Bone marrow (tissue), 2 donors: ENCODE data around the gene MTIF3.

Experiments used
- DNase-seq, 2 donors: peaks; one replicate each; lab custom pipeline; 2025; lab: John Stamatoyannopoulos, UW

Gene MTIF3

DNA sequence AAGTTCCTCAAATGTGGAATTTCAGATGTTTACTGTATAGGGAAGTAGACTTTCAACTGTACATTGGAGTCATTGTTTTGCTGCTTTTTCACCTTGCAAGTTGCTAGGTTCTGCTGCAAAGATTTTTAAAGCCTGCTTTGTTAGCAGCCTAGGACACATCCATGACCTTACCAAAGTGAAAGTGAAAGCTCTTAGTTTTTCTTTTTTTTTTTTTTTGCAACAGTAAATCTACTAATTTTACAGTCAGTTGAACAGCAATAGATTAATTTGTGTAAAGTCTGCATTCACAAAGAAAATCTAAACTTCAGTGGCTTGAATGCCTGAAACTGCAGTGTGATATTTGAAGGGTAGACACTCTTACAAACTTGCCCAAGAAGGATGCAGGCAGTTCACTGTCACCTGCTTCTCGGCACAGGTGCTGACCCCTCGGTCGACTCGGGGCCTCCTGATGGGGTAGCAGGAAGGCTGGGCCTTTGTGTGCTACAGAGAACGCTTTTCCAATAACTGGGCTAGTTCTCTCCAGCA is 5.0 kb upstream of the MTIF3 start:
- DNase-seq = peak in 1 of 2 donors; percentile 31

DNA sequence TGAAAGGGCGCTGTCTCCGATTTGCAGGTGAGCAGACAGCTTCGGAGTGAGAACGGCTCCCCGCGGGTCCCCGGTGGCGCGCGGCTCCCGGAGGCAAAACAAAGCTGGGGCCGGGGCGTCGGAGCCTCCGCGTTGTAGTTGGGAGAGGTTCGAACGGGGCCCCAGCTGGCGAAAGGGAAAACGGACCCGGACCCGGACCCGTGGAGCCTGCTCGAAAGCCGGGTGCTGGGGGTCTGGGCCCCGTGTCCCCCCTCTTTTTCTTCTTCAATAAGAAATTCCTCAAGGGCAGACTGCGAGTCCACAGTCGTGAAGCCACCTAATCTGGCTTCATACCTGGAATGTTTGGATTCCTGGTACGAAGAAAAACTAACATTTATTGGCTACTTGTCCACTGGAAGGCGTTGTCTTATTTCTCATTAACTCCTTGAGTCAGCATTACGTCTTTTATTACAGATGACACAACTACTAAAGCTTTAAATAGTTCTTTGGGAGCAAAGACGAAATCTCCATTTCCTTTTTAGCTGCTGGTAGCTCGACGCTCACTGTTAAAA is 632 bp upstream of the MTIF3 start:
- peak; percentile 4 to 21 for DNase-seq

DNA sequence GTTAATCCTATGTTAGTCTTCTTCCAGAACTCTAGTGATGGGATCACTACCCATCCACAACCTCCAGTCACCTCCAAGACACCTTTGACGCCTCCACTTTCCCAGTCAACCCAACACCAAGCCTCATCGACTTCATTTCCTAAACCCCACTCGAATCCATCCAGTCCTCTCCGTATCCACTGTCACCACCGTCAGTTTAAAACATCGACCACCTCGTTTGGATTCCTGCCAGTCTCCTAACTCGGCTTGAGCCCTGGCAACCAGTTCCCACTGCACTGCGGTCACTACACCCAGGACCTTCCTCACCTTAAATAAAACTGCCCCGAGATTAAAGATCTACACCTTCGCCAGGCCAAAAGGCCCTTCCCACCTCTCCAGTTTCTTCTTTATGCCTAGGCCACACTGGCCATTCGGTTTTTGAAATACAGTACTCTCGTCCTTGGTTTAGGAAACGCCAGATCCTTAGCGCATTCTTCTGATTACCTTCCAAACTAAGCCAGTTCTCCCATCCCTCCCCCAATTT is 1.2 kb downstream of the MTIF3 start:
- DNase-seq = no peak

DNA sequence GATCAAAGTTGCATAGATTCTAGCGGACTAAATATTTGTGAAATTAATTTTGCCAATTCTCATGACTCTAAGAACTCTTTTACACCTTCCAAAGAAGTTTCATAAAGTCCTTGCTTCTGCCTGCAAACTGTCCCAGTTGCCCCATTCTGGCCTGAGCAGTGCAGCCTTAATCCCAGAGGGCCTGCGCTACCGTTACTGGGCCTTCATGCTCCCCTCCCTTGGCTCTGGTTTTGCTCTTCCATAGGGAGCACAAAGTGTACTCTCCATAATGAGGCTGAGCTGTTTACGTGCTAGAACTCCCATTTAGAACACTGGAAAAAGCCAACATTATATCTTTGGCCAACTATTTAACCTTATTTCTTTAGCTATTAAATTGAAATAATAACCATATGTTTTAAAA is 2.1 kb downstream of the MTIF3 start:
- DNase-seq = no peak

DNA sequence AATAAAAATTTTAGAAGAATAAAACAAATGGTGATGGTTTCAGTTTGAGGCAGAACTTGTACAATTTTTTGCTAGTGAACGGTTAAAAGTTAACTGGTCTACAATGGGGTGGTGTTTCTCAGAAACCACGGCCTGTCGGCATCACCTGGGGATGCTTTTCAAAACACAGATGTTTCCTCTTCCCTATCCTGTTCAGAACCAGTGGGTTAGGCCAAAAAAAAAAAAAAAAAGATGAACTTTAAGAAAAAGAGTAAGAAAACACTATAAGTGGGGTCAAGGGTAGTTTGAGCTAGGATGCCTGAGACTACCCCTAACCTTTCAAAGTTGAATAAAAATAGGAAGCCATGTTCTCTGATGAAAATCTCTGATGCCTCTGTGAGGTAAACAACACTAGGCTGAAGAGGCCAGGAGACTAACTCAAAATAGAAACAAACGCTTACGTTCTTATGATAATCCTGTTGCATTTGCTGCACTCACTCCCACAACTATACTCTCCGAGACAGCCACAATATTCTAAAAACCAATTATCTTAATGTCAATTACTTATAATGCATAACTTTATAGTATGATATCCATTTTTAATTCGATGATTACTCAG is 3.3 kb downstream of the MTIF3 start:
- peak in 1 of 2 donors; percentile 88 for DNase-seq

DNA sequence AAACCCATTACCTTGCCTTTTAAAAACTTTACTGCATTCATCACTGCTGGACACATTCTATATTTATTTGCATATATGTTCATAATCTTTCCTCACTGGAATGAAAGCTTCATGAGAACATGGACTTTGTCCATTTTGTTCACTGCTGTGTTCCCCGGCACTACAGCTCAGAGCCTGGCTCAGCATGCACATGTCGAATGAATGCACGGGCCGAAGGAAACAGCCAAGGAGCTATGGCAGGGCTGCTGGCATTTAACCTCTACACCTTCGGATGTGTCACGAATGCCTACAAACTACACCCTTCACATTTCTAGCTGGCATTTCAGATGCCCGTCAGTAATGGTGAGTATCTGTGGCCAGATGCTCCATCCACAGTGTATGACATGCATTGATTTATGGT is 7.6 kb downstream of the MTIF3 start:
- no peak for DNase-seq

DNA sequence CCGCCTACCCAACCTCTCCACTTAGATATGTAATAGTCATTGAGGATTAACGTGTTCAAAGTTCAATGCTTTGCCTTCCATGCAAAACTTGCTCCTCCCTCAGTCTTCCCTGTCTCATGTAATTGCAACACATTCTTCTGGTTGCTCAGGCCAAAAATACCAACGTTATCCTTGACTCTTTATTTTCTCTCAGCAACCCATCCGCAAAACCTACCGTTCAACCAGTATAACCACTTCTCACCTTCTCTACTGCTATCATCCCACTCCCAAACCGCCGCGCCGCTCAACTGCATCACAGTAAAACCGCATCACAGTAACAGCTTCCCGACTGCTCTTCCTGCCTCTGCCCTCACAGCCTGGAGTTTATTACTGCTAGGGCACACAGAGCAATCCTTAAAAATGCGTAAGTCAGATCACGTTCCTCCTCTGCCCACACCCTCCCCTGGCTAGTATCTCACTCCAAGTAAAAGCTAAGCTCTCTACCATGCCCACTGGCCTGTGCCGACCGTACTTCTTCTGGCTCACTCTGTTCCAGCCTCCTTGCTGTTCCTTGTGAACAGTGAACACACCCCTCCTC is 8.2 kb downstream of the MTIF3 start:
- no peak for DNase-seq

DNA sequence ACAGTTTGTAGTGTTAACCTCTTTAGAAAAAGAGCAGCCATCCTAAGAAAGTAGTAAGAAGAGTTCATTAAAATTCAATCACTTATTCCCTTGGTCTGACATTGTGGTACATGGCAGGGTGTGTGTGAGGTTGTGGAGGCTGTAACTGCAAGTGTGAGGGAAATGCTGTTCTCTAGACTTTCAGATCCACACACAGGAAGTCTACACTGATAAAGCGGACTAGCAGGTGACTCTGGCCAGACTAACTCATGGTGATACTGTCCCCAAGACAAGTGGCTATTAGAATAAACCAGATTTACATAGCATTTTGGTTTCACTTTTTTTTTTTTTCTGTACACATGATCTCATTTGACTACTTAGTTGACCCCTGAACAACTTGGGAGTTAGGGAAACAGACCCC is 10.0 kb downstream of the MTIF3 start:
- no peak for DNase-seq

DNA sequence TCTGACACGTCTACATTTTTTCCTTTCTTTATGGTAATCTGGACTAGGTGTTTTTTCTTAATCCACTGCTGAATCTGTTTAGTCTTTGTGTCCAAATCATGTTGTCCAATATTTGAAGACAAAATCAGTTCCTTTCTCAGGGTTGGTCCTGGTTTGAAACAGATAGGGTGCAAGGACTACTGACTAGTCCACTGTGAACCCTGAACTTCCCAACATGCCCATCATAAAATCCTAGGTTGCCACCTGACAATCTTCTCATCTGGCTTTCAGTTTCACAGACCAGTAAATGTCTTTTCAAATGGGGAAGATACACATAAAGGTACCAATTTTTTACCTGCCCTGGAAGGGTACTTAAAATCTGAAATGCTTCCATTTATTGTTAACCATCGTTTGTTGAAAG is 13.2 kb downstream of the MTIF3 start:
- no peak for DNase-seq

DNA sequence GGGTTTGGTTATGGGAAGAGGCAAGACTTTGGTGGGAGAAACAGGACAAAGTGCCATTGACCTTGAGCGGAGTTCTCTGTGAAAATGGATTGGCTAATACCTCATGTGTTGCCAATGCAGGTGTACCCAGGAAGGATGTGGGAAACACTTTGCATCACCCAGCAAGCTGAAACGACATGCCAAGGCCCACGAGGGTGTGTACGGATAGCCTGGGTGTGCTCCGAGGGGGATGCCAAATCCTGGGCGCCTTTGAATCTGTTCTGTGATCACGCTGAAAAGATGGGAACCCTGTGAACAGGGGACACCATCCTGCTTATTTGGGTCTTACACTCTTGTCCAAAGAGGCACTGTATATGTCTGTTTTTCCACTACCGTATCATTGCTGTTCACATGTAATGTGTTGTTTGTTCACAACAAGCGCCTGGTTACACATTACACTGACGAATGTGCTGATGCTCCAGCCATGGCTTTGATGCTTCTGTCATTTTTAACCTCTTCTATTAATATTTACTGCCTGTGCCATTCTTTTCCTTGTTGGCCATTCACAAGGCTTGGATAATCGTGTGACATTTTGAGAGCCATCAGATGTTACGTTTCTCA is 17.7 kb downstream of the MTIF3 start:
- DNase-seq = no peak

DNA sequence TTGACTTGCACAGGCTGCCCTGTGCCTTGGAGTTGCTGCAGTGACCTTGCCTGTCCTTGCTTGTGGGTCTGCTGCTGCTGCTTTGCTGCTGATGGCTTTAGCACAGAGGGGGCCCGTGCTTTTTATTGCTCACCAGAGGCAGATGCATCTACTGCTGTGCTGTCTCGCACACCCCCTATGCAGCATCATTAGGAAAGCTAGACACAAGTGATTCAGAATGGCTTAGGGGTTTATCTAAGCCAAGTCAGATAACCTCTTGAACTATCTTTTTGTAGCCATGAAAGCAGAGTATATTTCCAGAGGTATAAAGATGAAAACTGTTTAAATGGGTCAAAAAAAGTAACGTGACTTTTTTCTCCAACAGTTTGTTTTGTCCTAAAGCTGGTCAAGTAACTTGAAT is 18.2 kb downstream of the MTIF3 start:
- DNase-seq = no peak

DNA sequence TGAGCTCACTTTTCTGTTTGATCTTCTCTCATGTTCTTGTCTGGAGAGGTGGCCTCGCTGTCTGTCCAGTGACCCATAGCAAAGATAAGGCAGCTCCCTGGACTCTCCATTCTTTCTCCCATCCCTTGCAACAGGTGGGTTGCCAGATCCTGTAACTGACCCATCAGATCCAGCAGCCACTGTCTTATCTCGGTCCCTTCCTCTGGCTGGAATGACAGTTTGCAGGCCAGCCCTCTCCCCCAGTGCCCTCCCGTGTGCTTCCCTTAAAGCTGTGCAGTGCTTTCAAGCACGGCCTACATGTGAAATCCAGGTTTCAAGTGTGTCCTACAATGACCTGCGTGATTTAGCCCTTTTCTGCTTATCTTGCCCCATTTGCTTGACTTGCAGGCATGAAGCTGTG is 22.2 kb downstream of the MTIF3 start:
- DNase-seq = no peak

DNA sequence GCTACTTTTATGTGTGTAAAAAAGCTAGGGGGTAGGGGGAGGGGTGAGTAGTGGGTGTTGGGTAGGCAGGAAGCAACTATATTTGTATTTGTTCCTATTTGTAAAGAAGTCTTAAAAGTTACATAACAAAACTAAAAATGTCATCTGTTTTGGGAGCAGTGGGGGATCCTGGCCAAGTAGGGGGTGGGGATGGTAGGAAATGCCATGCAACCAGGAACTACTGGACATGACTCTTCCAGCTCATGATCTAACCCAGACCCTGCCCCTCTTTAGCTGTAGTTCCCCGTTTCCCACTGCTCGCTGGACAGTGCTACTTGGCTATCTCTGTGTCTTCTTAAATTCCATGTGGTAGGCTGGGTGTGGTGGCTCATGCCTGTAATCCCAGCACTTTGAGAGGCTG is 22.7 kb downstream of the MTIF3 start:
- DNase-seq = no peak

DNA sequence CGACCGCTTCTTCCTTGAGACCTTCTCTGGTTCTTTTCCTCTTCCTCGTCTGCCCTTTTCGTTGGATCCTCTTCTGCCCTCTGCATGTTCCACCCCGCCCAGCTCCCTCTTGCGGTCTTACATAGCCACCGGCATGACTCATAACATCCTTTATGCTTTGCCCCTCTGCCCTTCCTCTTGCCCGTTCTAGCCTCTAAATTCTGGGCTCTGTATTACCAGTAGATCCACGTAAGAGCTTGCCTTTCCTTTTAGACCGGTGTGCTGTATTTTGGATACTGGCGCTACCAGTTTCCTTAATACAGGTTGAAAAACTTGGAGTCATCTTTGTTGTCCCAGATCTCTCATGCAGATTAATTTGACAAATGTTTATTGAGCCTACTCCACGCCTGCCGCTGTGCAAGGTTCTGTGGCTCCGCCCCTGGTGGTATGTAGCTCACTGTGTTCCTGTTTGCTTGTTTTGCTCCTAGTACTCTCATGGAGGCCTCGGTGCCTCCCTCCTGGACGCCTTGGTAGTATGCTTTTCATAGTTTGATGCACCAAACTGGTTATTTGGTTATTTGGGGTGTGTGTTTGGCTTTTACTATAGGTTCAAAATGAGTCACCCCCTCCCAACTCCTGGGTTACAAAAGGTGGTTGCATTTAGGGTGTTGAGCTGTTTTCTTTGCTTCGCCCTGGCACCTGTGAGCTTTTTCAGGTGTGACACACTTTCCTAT is 24.3 kb downstream of the MTIF3 start:
- peak; percentile 59 to 91 for DNase-seq

DNA sequence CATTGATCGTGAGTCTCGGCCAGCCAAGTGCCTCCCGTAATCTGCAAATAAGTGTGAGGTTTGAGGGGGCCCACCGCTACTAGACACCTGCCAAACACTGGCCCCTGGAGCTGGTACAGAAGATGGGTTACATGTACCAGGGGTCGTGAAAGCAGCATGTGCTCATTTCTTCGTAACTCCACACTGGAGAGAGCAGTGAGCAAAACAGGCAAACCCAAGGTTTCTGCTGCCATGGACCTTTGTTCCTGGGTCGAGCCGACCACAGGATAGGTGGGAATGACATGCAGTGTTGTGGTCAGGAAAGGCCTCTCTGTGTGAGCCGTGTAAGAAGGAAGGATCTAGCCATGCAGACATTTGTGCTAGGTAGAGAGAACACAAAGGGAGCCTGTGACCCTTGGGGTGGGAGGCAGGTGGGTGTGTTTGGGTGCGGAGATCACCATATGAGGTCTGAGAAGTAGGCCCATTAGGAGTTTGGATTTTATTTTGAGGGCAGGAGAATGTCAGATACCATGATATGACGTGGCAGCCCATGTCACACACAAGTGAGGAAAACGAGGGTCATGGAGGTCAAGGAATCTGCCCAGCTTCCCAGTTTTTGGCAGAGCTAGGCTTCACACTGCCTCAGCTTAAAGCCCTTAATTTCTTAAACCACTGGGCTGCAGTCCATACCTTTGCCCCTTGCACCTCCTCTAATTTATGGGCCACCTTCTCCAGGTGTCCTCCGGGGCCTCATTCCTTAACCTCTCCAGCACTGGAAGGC is 25.0 kb downstream of the MTIF3 start:
- DNase-seq = no peak

DNA sequence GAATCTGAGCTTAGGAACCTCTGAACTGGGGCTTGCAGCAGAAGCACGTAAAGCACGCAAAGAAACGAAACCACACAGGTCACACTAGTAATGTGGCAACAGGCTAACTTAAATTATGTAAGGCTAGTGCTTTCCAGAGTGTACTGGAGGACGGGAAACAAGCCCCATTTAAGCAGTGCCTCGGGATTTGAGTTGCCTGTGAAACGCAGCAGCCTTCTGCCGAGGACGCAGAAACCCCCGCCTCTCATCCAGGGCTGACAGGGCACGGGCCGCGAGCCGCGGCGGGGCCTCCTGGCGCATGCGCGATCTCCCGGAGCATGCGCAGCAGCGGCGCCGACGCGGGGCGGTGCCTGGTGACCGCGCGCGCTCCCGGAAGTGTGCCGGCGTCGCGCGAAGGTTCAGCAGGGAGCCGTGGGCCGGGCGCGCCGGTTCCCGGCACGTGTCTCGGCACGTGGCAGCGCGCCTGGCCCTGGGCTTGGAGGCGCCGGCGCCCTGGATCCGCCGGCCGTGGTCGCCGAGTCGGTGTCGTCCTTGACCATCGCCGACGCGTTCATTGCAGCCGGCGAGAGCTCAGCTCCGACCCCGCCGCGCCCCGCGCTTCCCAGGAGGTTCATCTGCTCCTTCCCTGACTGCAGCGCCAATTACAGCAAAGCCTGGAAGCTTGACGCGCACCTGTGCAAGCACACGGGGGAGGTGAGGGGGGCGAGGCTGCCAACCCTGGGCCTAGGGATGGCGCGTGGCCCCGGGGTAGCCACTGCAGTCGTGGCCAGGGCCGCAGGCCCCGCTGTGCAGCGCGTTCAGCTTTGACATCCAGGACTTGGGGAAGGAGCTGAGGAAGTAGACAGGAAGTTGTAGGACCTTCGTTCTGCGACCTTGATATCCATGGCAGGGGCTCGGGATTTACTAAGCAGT is 25.9 kb downstream of the MTIF3 start, which contains the start of gene GTF3A:
GTF3A (plus strand) TSS at position 374 of the 912 bp plus-strand sequence.
- peak; percentile 51 to 70 for DNase-seq

DNA sequence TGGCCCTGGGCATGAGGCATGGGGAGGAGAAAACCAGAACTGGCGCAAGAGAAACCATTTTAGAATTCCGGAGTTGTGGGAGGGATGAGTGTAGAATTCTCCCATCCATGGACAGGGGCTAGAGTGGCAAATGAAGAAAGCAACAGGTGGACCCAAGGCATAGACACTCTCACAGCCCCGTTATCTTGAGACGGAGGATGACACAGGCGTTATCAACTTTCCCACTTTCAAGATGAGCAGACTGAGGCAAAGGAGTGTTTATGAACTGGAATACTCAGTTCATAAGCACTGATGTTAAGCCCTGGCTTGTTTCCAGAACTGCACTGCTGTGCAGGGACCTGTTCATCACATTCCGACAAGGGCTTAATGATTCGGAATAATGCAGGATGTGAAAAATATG is 27.0 kb downstream of the MTIF3 start:
- DNase-seq = no peak

DNA sequence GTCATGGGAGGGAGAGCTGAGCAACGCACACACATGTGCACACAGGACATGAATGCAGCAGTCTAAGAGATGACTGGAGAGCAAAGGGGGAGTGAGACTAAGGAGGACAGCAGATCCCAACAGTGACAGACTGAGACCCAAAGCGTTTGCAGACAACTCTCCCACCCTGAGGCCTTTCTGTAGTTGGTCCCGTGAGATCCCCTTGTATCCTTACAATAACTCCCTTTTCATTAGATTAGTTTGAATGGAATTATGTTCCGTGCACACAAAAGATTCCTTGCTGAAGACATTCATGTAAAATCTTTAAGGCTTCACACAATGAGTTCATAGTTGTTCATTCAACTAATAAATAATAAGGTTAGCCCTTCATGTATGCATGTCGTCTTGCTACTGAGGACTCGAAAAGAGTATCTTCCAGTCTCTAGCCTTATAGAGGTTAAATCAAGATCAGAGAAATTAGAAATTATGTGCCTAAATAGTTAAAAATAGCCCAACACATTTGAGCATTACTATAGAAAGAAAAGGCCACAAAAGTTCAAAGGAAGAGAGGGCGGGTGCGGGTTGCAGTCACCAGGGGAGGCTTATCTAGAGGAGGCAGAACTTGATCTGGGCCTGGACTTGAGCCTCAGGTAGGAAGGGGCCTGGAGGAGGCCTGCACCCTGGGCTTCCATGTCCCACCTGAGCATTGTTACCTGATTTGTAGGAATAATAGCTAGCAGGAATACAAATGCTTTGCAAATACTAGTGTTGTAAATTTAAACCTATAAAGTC is 29.1 kb downstream of the MTIF3 start:
- no peak for DNase-seq

DNA sequence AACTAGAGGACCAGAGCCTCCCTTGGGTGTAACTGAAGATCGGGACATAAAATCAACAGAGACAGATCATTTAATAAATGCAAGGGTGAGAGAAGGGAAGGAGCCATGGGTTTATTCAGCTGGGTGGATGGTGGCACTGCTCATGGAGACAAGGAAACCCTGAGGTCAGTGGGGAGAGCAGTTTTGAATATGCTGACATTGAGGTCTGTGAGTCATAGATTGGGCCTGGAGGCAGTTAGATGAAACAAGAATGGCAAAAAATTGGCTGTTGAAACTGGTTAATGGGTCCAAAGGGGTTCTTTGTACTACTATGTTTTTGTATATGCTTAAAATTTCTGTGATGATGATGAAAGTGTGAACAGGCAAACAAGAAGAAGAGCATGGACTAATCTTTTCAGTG is 31.0 kb downstream of the MTIF3 start:
- no peak for DNase-seq

DNA sequence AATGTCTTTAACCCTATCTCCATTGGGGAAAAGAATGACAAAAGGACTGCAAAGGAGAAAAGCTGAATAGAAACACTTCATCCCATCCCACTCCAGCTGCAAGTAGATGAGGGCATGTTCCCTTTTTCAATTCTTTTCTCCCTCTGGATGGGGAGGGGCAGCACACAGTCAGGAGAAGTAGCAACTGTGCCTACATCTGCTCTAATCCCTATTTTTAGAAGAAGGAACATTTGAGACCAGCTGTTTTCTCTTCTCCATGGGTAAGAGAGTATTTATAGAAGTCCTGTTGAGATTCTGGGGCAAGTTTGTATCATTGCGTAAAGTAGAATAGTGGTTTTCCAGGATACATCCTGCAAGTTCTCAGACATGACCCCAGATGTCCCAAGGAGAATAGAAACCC is 35.2 kb downstream of the MTIF3 start:
- DNase-seq = no peak
